NT2/D1 (cell line): ENCODE results near the gene TMEM165.

ENCODE experiments used
- YY1 ChIP-seq: IDR thresholded peaks from 2 replicates; pipeline ENCODE4 v1.6.1; 2011; ENCODE audit not compliant: insufficient read length, insufficient read depth
- ZNF274 ChIP-seq: IDR thresholded peaks from 2 replicates; pipeline ENCODE4 v1.6.1; 2011; ENCODE audit warnings: mild to moderate bottlenecking, low read depth, low read length

DNA sequence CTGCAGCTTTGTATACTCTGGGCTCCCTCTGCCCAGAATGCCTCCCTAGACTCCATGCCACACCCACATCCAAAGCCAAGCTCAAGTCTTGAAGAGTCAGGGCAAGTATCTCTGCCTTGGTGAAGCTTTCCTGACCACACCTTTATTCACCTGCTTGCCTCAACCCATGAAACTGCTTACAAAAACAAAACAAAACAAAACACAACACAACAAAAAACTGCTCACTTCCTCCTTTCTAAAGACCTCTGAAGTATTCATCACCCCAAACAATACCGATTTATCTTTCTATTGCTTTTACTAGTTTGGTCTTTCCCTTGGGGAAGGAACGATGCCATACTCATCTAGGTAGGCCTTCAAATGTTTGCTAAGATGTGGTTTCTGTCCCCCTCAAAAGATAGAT lies 45.0 kb downstream of the TMEM165 start:
- TF ChIP-seq YY1 (no peak), ZNF274 (no peak)
